Ascending aorta (tissue), 2 donors: Measurements from ENCODE around the gene CPM. TPM values are rescaled to one million over a fixed set of nuclear protein-coding genes. Genes with fewer than 3 reads are reported as not detected.

Experiments
- DNase-seq, 2 donors: peaks; one replicate each; pipeline ENCODE4 v3.0.0-alpha.2; 2019; ENCODE audit warnings: low spot score in 2 of 2
- H3K27ac ChIP-seq, 2 donors: fragments of 200-600 bp; sonication (generic); one replicate each; pipeline ENCODE4 v1.5.1; 2016 to 2017; ENCODE audit warnings: mild to moderate bottlenecking in 1 of 2
- H3K27me3 ChIP-seq: fragments of 200-600 bp; sonication (generic); one replicate; pipeline ENCODE4 v1.5.1; 2017
- H3K36me3 ChIP-seq, 2 donors: fragments of 200-600 bp; sonication (generic); one replicate each; pipeline ENCODE4 v1.5.1; 2016
- H3K4me1 ChIP-seq, 2 donors: fragments of 200-600 bp; sonication (generic); one replicate each; pipeline ENCODE4 v1.5.1; 2016 to 2017; ENCODE audit warnings: mild to moderate bottlenecking in 1 of 2
- H3K4me3 ChIP-seq, 2 donors: fragments of 200-600 bp; sonication (generic); one replicate each; pipeline ENCODE4 v1.5.1; 2016 to 2017; ENCODE audit warnings: mild to moderate bottlenecking in 1 of 2
- H3K9me3 ChIP-seq, 2 donors: fragments of 200-600 bp; sonication (generic); one replicate each; pipeline ENCODE4 v1.5.1; 2016
- CTCF ChIP-seq, 3 experiments: fragments of 200-600 bp in 2 of 3; fragments of 450-650 bp in 1 of 3; sonication (generic) in 2 of 3; IDR thresholded peaks; one replicate each; pipeline ENCODE4 v1.5.1; 2016 to 2019; ENCODE audit warnings: antibody characterized with exemption in 3 of 3, mild to moderate bottlenecking in 1 of 3, moderate library complexity in 1 of 3
- intact Hi-C: fragments of 100-400 bp; cut with DNase I; formaldehyde crosslinking; loops from one replicate; pipeline ENCODE4 v1.15.1; 2023
- total RNA-seq: library from RNA; depleted of rRNA; stranded (reverse); fragments of >200 nt; gene quantifications from one replicate; pipeline ENCODE4 v1.1.0, GENCODE V29; 2016

Gene CPM
- total RNA-seq: 48.1 TPM

- Histone ChIP-seq H3K9me3 (no peaks in the 10 kb centered on the region), H3K4me1 (peaks cover 3% of the 10 kb centered on the region in 2 donors), H3K36me3 (no peaks in the 10 kb centered on the region), H3K27ac (no peak within 1 kb of the TSS), H3K27me3 (no peaks in the 10 kb centered on the region), H3K4me3 (peak within 1 kb of the TSS; percentile 63 to 78)
- intact Hi-C loops: no loop called here
- TF ChIP-seq CTCF (IDR thresholded peaks at IDR 0.05): no peak
- peak; percentile 29 to 76 for DNase-seq
Measured at GRCh38 chr12:68932961-68933893, at the start of gene CPM. Gene CPM, minus strand, starts transcription at chr12:68933171. Its CDS starts 334 bp downstream, at chr12:68932837.

- Histone ChIP-seq H3K36me3 (no peaks in the 10 kb centered on the region), H3K27me3 (no peaks in the 10 kb centered on the region), H3K9me3 (no peaks in the 10 kb centered on the region), H3K27ac (no peak overlapping the region), H3K4me1 (no peaks in the 10 kb centered on the region), H3K4me3 (no peak overlapping the region)
- TF ChIP-seq CTCF (IDR thresholded peaks at IDR 0.05): no peak
- intact Hi-C loops: no loop called here
- DNase-seq: no peak
Measured at GRCh38 chr12:68981516-68981915, 48.5 kb upstream of the CPM start.

- Histone ChIP-seq H3K4me3 (no peak overlapping the region), H3K27me3 (no peaks in the 10 kb centered on the region), H3K4me1 (no peaks in the 10 kb centered on the region), H3K36me3 (no peaks in the 10 kb centered on the region), H3K27ac (no peak overlapping the region), H3K9me3 (no peaks in the 10 kb centered on the region)
- no peak for TF ChIP-seq CTCF (IDR thresholded peaks at IDR 0.05)
- intact Hi-C loops: no loop called here
- DNase-seq: no peak
Measured at GRCh38 chr12:68980476-68981212, 47.7 kb upstream of the CPM start.

GRCh38 chr12:68978678-68979077 is 45.7 kb upstream of the CPM start:
- no peak overlapping the region for H3K27ac ChIP-seq
- no peaks in the 10 kb centered on the region for H3K27me3 ChIP-seq
- intact Hi-C loops: no loop called here
- no peaks in the 10 kb centered on the region for H3K9me3 ChIP-seq
- no peak for DNase-seq
- H3K36me3 ChIP-seq: no peaks in the 10 kb centered on the region
- no peak overlapping the region for H3K4me3 ChIP-seq
- no peak for TF ChIP-seq CTCF (IDR thresholded peaks at IDR 0.05)
- no peaks in the 10 kb centered on the region for H3K4me1 ChIP-seq

GRCh38 chr12:68977909-68978610 is 45.1 kb upstream of the CPM start:
- no peaks in the 10 kb centered on the region for H3K27me3 ChIP-seq
- no peak for DNase-seq
- TF ChIP-seq CTCF (IDR thresholded peaks at IDR 0.05): no peak
- no peak overlapping the region for H3K27ac ChIP-seq
- intact Hi-C loops: no loop called here
- H3K4me1 ChIP-seq: no peaks in the 10 kb centered on the region
- H3K9me3 ChIP-seq: no peaks in the 10 kb centered on the region
- H3K4me3 ChIP-seq: no peak overlapping the region
- no peaks in the 10 kb centered on the region for H3K36me3 ChIP-seq
